Measurements from ENCODE around the gene FXYD6. TPM values are rescaled to one million over a fixed set of nuclear protein-coding genes. Genes with fewer than 3 reads are reported as not detected.
"Not testable (repeated sequence)": the region's sequence is repeated elsewhere in the genome, so short reads cannot be mapped to it uniquely, and the experiment has no call there.

FXYD6 gene
- total RNA-seq (2014; rRNA removed; shearing (Covaris generic)), result not detected in 2 replicates
- total RNA-seq (2022), result not detected in 2 replicates
- Bru-seq, nascent RNA, result not detected
- not detected for BruChase-seq, experiment 1, labeled RNA remaining after a 6-hour chase
- BruChase-seq, experiment 2, labeled RNA remaining after a 2-hour chase, result not detected
- long read RNA-seq, result 0 reads

- POLR2A ChIA-PET, result no interaction called here
- H3K4me1 ChIP-seq (ENCODE audit: insufficient read depth, low read length, poor library complexity, severe bottlenecking), result no peaks in the 10 kb centered on the region
- H3K4me3 ChIP-seq (ENCODE audit: low read depth, low read length, poor library complexity, severe bottlenecking), result no peak within 1 kb of the TSS
- no peaks in the 10 kb centered on the region for H3K36me3 ChIP-seq (ENCODE audit: insufficient read depth, low read length)
- no peak within 1 kb of the TSS for H3K27ac ChIP-seq (ENCODE audit: low read depth, low read length, poor library complexity, severe bottlenecking)
- H3K9me3 ChIP-seq (ENCODE audit: low read length), result no peaks in the 10 kb centered on the region
- no TSS peak for BruUV-seq (replicated peaks)
- TF ChIP-seq CTCF (conservative IDR thresholded peaks at IDR 0.05; ENCODE audit: low read length) (no peak), EZH2phosphoT487 (IDR thresholded peaks at IDR 0.05; ENCODE audit: borderline replicate concordance, low read depth, low read length) (no peak)
- CTCF ChIA-PET (ENCODE audit: unreplicated experiment), result no interaction called here
- no peaks in the 10 kb centered on the region for H3K79me2 ChIP-seq (ENCODE audit: insufficient read depth, low read depth, low read length)
- no peak within 1 kb of the TSS for H3K4me2 ChIP-seq (ENCODE audit: low read length)
- intact Hi-C loops (cut with micrococcal nuclease; ENCODE audit: unreplicated experiment), result no loop called here
- H4K20me1 ChIP-seq (ENCODE audit: insufficient read depth, low read length), result no peaks in the 10 kb centered on the region
- DNase-seq (ENCODE audit: low spot score), result no peak
- no peak within 1 kb of the TSS for H2AFZ ChIP-seq (ENCODE audit: low read length)
- H3K9me2 ChIP-seq (ENCODE audit: insufficient read depth, low read length), result no peaks in the 10 kb centered on the region
Observed at GRCh38 chr11:117876341-117877119, at the start of gene FXYD6. TSS of gene FXYD6 (minus strand) at chr11:117876658. CDS start at chr11:117842776, 33,882 bp downstream.

GRCh38 chr11:117926166-117926565 lies 49.7 kb upstream of the FXYD6 start:
- H3K27ac ChIP-seq (ENCODE audit: low read depth, low read length, poor library complexity, severe bottlenecking); intact Hi-C loops (cut with micrococcal nuclease; ENCODE audit: unreplicated experiment); H3K9me2 ChIP-seq (ENCODE audit: insufficient read depth, low read length); H3K9me3 ChIP-seq (ENCODE audit: low read length); DNase-seq (ENCODE audit: low spot score); H3K36me3 ChIP-seq (ENCODE audit: insufficient read depth, low read length); H2AFZ ChIP-seq (ENCODE audit: low read length); POLR2A ChIA-PET; H4K20me1 ChIP-seq (ENCODE audit: insufficient read depth, low read length); H3K4me3 ChIP-seq (ENCODE audit: low read depth, low read length, poor library complexity, severe bottlenecking); BruUV-seq (replicated peaks); H3K79me2 ChIP-seq (ENCODE audit: insufficient read depth, low read depth, low read length); CTCF ChIA-PET (ENCODE audit: unreplicated experiment); H3K4me2 ChIP-seq (ENCODE audit: low read length): not testable (repeated sequence)
- peaks cover 10% of the 10 kb centered on the region for H3K4me1 ChIP-seq (ENCODE audit: insufficient read depth, low read length, poor library complexity, severe bottlenecking)

- no peak for DNase-seq (ENCODE audit: low spot score)
- no peaks in the 10 kb centered on the region for H3K79me2 ChIP-seq (ENCODE audit: insufficient read depth, low read depth, low read length)
- H3K4me3 ChIP-seq (ENCODE audit: low read depth, low read length, poor library complexity, severe bottlenecking), result no peak overlapping the region
- peaks cover 3% of the 10 kb centered on the region for H3K4me1 ChIP-seq (ENCODE audit: insufficient read depth, low read length, poor library complexity, severe bottlenecking)
- H3K27ac ChIP-seq (ENCODE audit: low read depth, low read length, poor library complexity, severe bottlenecking), result no peak overlapping the region
- BruUV-seq (replicated peaks), result no TSS peak
- H2AFZ ChIP-seq (ENCODE audit: low read length), result no peak overlapping the region
- no peaks in the 10 kb centered on the region for H4K20me1 ChIP-seq (ENCODE audit: insufficient read depth, low read length)
- intact Hi-C loops (cut with micrococcal nuclease; ENCODE audit: unreplicated experiment), result no loop called here
- no peak overlapping the region for H3K4me2 ChIP-seq (ENCODE audit: low read length)
- H3K36me3 ChIP-seq (ENCODE audit: insufficient read depth, low read length), result no peaks in the 10 kb centered on the region
- CTCF ChIA-PET (ENCODE audit: unreplicated experiment), result no interaction called here
- H3K9me3 ChIP-seq (ENCODE audit: low read length), result no peaks in the 10 kb centered on the region
- POLR2A ChIA-PET, result no interaction called here
- TF ChIP-seq EZH2phosphoT487 (IDR thresholded peaks at IDR 0.05; ENCODE audit: borderline replicate concordance, low read depth, low read length) (no peak), CTCF (conservative IDR thresholded peaks at IDR 0.05; ENCODE audit: low read length) (no peak)
- H3K9me2 ChIP-seq (ENCODE audit: insufficient read depth, low read length), result no peaks in the 10 kb centered on the region
Observed at GRCh38 chr11:117925198-117925925, 48.9 kb upstream of the FXYD6 start.

Measured in OCI-LY7 (cell line).